ENCODE data around the gene FIS1. TPM values are rescaled to one million over a fixed set of nuclear protein-coding genes. Genes with fewer than 3 reads are reported as not detected.

Gene FIS1
- total RNA-seq, 1 donor from 2014 or later: 122 TPM

- intact Hi-C loops (cut with micrococcal nuclease): loop anchor here (10.0 kb wide), 1 partner anchor 1107 kb away; no protein-coding TSS in a partner anchor
These were observed 13.4 kb upstream of the FIS1 start for GRCh38 chr7:101258243-101258731.

- intact Hi-C loops (cut with micrococcal nuclease): loop anchor here (10.0 kb wide), 1 partner anchor 1109 kb away; no protein-coding TSS in a partner anchor
These were observed 10.9 kb upstream of the FIS1 start for GRCh38 chr7:101255796-101256195.

GRCh38 chr7:101253199-101253598 lies 8.3 kb upstream of the FIS1 start:
- intact Hi-C loops (cut with micrococcal nuclease): loop anchor here (5.0 to 10.0 kb wide), 2 partner anchors 641 to 1112 kb away; partner anchors contain the start of gene MOSPD3

GRCh38 chr7:101251871-101252659 lies 7.2 kb upstream of the FIS1 start:
- intact Hi-C loops (cut with micrococcal nuclease): loop anchor here (1.0 to 10.0 kb wide), 8 partner anchors 8 to 1113 kb away; partner anchors contain the start of genes AP1S1, IFT22, MOSPD3 and TRIM56

- intact Hi-C loops (cut with micrococcal nuclease): loop anchor here (5.0 to 10.0 kb wide), 2 partner anchors 638 to 1114 kb away; partner anchors contain the start of gene MOSPD3
These were observed 5.4 kb upstream of the FIS1 start for GRCh38 chr7:101250324-101250723.

GRCh38 chr7:101248276-101248675 lies 3.4 kb upstream of the FIS1 start:
- intact Hi-C loops (cut with micrococcal nuclease): no loop called here

- intact Hi-C loops (cut with micrococcal nuclease): loop anchor here (2.0 kb wide), 2 partner anchors 80 to 160 kb away; partner anchors contain the start of genes TRIM56 and VGF
These were observed 327 bp upstream of the FIS1 start for GRCh38 chr7:101245147-101245668.

- intact Hi-C loops (cut with micrococcal nuclease): loop anchor here (1.0 to 5.0 kb wide), 12 partner anchors 8 to 369 kb away; partner anchors contain the start of genes AP1S1, IFT22, MOGAT3 and SRRT
These were observed 1.1 kb downstream of the FIS1 start for GRCh38 chr7:101243646-101244374.

GRCh38 chr7:101241443-101242349 lies 3.2 kb downstream of the FIS1 start:
- intact Hi-C loops (cut with micrococcal nuclease): loop anchor here (5.0 kb wide), 1 partner anchor 39 kb away; the partner anchor contains the start of gene MOGAT3

- intact Hi-C loops (cut with micrococcal nuclease): loop anchor here (5.0 kb wide), 1 partner anchor 39 kb away; the partner anchor contains the start of gene MOGAT3
These were observed 3.9 kb downstream of the FIS1 start for GRCh38 chr7:101241015-101241363.

- intact Hi-C loops (cut with micrococcal nuclease): loop anchor here (5.0 kb wide), 1 partner anchor 38 kb away; the partner anchor contains the start of gene MOGAT3
These were observed 4.5 kb downstream of the FIS1 start for GRCh38 chr7:101240226-101241014.

- intact Hi-C loops (cut with micrococcal nuclease): loop anchor here (5.0 kb wide), 1 partner anchor 38 kb away; the partner anchor contains the start of gene MOGAT3
These were observed 5.0 kb downstream of the FIS1 start for GRCh38 chr7:101239951-101240220.

GRCh38 chr7:101239191-101239950 lies 5.5 kb downstream of the FIS1 start:
- intact Hi-C loops (cut with micrococcal nuclease): no loop called here

- intact Hi-C loops (cut with micrococcal nuclease): no loop called here
These were observed 6.4 kb downstream of the FIS1 start for GRCh38 chr7:101238226-101239182.

- intact Hi-C loops (cut with micrococcal nuclease): no loop called here
These were observed 7.4 kb downstream of the FIS1 start, which contains the start of gene CLDN15 for GRCh38 chr7:101237206-101238067. Gene CLDN15 (minus strand): TSS chr7:101237802. CDS start chr7:101237581, 221 bp downstream.

- intact Hi-C loops (cut with micrococcal nuclease): no loop called here
These were observed 8.5 kb downstream of the FIS1 start for GRCh38 chr7:101236292-101236835.

Data from T-helper 1 cell treated with Interleukin-12 subunit alpha and Interleukin-12 subunit beta and Interleukin-4 antibody, amounts not matched to agents 30 ng/mL and 1 ng/mL, for 36 hours (primary cell).